ENCODE data around the gene WWOX. TPM values are rescaled to one million over a fixed set of nuclear protein-coding genes. Genes with fewer than 3 reads are reported as not detected.

Gene WWOX
- total RNA-seq, 1 experiment from 2014 or later = 15.6 TPM

DNA sequence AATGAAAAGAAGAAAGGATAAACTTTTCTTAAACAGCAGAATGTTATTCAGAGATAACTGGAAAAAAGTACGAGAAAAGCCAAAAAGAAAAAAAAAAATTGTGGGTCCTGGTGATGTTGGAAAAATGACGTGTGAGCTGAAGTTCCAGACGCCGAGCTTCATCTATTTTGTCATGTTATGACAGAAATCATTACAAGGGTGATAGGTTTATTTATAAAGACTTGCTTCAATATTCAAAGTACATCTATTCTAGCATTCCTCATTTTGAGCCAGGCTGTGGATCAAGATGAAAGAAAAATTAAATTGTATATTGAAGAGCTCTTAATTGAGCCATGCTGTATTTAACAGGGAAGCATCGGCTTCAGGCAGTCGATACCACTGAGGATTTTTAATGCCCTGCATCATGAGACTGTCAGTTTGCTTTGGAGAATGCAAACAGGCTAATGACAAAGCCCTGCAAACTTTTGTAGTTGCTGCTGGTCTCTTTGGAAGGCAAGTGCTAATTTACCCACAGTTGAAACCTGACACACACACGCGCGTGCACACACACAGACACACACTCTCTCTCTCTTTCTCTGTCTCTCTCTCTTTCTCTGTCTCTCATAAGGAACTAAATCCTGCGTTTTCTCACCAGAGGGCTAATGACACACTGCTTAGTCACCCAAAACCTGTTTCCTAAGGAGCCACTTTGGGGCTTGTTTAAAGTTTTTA, 110.7 kb downstream of the WWOX start:
- H3K4ac ChIP-seq (ENCODE audit: low read depth, low read length) = no peak overlapping the region
- no peak overlapping the region for H3K56ac ChIP-seq (ENCODE audit: insufficient read length, low read depth, low read length)
- H3K18ac ChIP-seq (ENCODE audit: insufficient read length, low read depth, low read length) = no peak overlapping the region
- no peaks in the 10 kb centered on the region for H3K9me3 ChIP-seq (ENCODE audit: control insufficient read depth, low read depth, low read length)
- no peak overlapping the region for H2AFZ ChIP-seq (ENCODE audit: low read length)
- H3K23ac ChIP-seq (ENCODE audit: insufficient read length, low read depth, low read length) = no peak overlapping the region
- no peak overlapping the region for H3K9ac ChIP-seq (ENCODE audit: extremely low read depth, insufficient read length, low read length)
- peaks cover 4% of the 10 kb centered on the region for H3K4me1 ChIP-seq (ENCODE audit: insufficient read depth, low read length)
- Mint-ChIP-seq H3K4me3 (no peak overlapping the region), H3K27me3 (ENCODE audit: low read depth) (no peaks in the 10 kb centered on the region), H3K9me3 (no peaks in the 10 kb centered on the region), H3K4me1 (peaks cover 17 to 22% of the 10 kb centered on the region in 2 experiments), H3K27ac (no peak overlapping the region), H3K36me3 (ENCODE audit: insufficient read depth in 1 of 3, low read depth in 3 of 3) (no peaks in the 10 kb centered on the region)
- no peak overlapping the region for H2BK120ac ChIP-seq (ENCODE audit: low read depth, low read length, poor library complexity, severe bottlenecking)
- H3T11ph ChIP-seq (ENCODE audit: low read length) = no peak overlapping the region
- no peak overlapping the region for H3K4me2 ChIP-seq (ENCODE audit: insufficient read depth, insufficient read length, low read length)
- TF ChIP-seq, protein P1, sequence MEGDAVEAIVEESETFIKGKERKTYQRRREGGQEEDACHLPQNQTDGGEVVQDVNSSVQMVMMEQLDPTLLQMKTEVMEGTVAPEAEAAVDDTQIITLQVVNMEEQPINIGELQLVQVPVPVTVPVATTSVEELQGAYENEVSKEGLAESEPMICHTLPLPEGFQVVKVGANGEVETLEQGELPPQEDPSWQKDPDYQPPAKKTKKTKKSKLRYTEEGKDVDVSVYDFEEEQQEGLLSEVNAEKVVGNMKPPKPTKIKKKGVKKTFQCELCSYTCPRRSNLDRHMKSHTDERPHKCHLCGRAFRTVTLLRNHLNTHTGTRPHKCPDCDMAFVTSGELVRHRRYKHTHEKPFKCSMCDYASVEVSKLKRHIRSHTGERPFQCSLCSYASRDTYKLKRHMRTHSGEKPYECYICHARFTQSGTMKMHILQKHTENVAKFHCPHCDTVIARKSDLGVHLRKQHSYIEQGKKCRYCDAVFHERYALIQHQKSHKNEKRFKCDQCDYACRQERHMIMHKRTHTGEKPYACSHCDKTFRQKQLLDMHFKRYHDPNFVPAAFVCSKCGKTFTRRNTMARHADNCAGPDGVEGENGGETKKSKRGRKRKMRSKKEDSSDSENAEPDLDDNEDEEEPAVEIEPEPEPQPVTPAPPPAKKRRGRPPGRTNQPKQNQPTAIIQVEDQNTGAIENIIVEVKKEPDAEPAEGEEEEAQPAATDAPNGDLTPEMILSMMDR (conservative IDR thresholded peaks at IDR 0.05) = no peak
- H2AK5ac ChIP-seq (ENCODE audit: insufficient read length, low read length) = no peak overlapping the region
- no peak overlapping the region for H2BK20ac ChIP-seq (ENCODE audit: low read depth, low read length, poor library complexity, severe bottlenecking)
- H3K14ac ChIP-seq (ENCODE audit: insufficient read depth, low read length) = no peak overlapping the region
- WGBS (ENCODE audit: extremely low coverage, insufficient read length, low lambda C conversion rate) = no CpG with 5 or more reads among the region's 10 CpGs
- H4K8ac ChIP-seq (replicated peaks; ENCODE audit: insufficient read length, low read depth, low read length) = no peak overlapping the region
- no peak overlapping the region for H3K27ac ChIP-seq (ENCODE audit: insufficient read length, low read depth, low read length)
- H3K27me3 ChIP-seq (ENCODE audit: insufficient read depth, low read length) = no peaks in the 10 kb centered on the region
- H2BK15ac ChIP-seq (ENCODE audit: low read depth, low read length) = no peak overlapping the region
- H4K20me1 ChIP-seq (ENCODE audit: control insufficient read depth, insufficient read depth, insufficient read length) = no peaks in the 10 kb centered on the region
- H3K23me2 ChIP-seq (ENCODE audit: insufficient read length, low read depth, low read length, poor library complexity, severe bottlenecking) = no peaks in the 10 kb centered on the region
- H4K5ac ChIP-seq (ENCODE audit: insufficient read length, low read depth, low read length) = no peak overlapping the region
- no peaks in the 10 kb centered on the region for H3K79me2 ChIP-seq (ENCODE audit: insufficient read depth, low read length)
- no peak overlapping the region for H2BK12ac ChIP-seq (ENCODE audit: insufficient read length, low read depth, low read length)
- DNase-seq = no peak
- H2BK5ac ChIP-seq (ENCODE audit: insufficient read length, low read length) = no peak overlapping the region
- no peak overlapping the region for H4K91ac ChIP-seq (ENCODE audit: insufficient read length, low read depth, low read length)
- no peaks in the 10 kb centered on the region for H3K79me1 ChIP-seq (ENCODE audit: insufficient read depth, low read depth, low read length, poor library complexity, severe bottlenecking)
